HepG2 (cell line): ENCODE data around the gene AMPD2. TPM values are rescaled to one million over a fixed set of nuclear protein-coding genes. Genes with fewer than 3 reads are reported as not detected.

Experiments used
- ATAC-seq: fragments of 200-7000 bp; cut with Tn5 transposase; 3 replicates; pipeline ENCODE4 v1.9.1; 2020; ENCODE audit warnings: mild to moderate bottlenecking, moderate library complexity
- BruUV-seq: library from RNA; stranded (reverse); fragments of 400-500 nt; replicated peaks from 2 replicates; lab custom pipeline; 2021; lab: Mats Ljungman, UMichigan
- CTCF ChIA-PET: fragments of 300-600 bp; formaldehyde crosslinking; extraction: SDS; loops from one replicate; lab custom pipeline; 2021; ENCODE audit warnings: low total read pairs, inconsistent platforms, low intra/inter-chr PET ratio; lab: Yijun Ruan, JAX
- POLR2A ChIA-PET: fragments of 350-600 bp; sonication (Branson Sonifier 250); formaldehyde crosslinking; loops from one replicate; lab custom pipeline; 2020; ENCODE audit warnings: antibody characterized with exemption, inconsistent platforms; lab: Yijun Ruan, JAX
- DNase-seq: peaks from one replicate; pipeline ENCODE4 v3.0.0-alpha.2; 2015; ENCODE audit warnings: low spot score
- FAIRE-seq: peaks from 3 replicates; lab custom pipeline; 2011; peaks lifted over from hg19 to GRCh38; lab: Jason Lieb, UNC
- H2AFZ ChIP-seq: one replicate; pipeline ENCODE4 v1.6.1; 2011; ENCODE audit warnings: low read length, inconsistent platforms
- H3K27ac ChIP-seq: fragments of 300-600 bp; 3 replicates; pipeline ENCODE4 v1.8.0; 2011; ENCODE audit warnings: mixed run types, mild to moderate bottlenecking, mixed read lengths, low read length, inconsistent platforms; ENCODE audit not compliant: insufficient read depth; ENCODE audit errors: extremely low read length
- H3K27me3 ChIP-seq, 2 experiments: fragments of 200-600 bp in 1 of 2; 2 replicates in 1 of 2; 3 replicates in 1 of 2; pipeline versions ENCODE4 v1.6.0 to v1.8.0; 2011; ENCODE audit warnings: low read length in 2 of 2, mild to moderate bottlenecking in 2 of 2, moderate library complexity in 2 of 2, inconsistent platforms in 1 of 2; ENCODE audit not compliant: insufficient read depth in 2 of 2, control insufficient read depth in 1 of 2
- H3K36me3 ChIP-seq, 2 experiments: fragments of 200-600 bp in 1 of 2; replicated peaks in 1 of 2; 2 replicates in 1 of 2; 3 replicates in 1 of 2; pipeline versions ENCODE4 v1.5.1 to v1.8.0; 2011; ENCODE audit warnings: low read length in 2 of 2, inconsistent platforms in 1 of 2; ENCODE audit not compliant: insufficient read depth in 2 of 2, control insufficient read depth in 1 of 2
- H3K4me1 ChIP-seq: 2 replicates; pipeline ENCODE4 v1.5.1; 2012; ENCODE audit warnings: low read length, inconsistent platforms; ENCODE audit not compliant: insufficient read depth
- H3K4me2 ChIP-seq: 2 replicates; pipeline ENCODE4 v1.6.0; 2011; ENCODE audit warnings: low read depth, low read length, inconsistent platforms
- H3K4me3 ChIP-seq, 3 experiments: fragments of 200-600 bp in 1 of 3; sonication (generic), shearing (Covaris generic) in 1 of 3; replicated peaks in 1 of 3; 2 replicates each; pipeline ENCODE4 v1.5.1; 2011 to 2016; ENCODE audit warnings: low read length in 3 of 3, inconsistent platforms in 2 of 3, low read depth in 2 of 3, mild to moderate bottlenecking in 2 of 3, control low read depth in 1 of 3, mixed read lengths in 1 of 3; ENCODE audit not compliant: insufficient read depth in 1 of 3
- H3K79me2 ChIP-seq: one replicate; pipeline ENCODE4 v1.6.1; 2011; ENCODE audit warnings: low read length, inconsistent platforms; ENCODE audit not compliant: insufficient read depth
- H3K9ac ChIP-seq: 2 replicates; pipeline ENCODE4 v1.6.0; 2011; ENCODE audit warnings: mild to moderate bottlenecking, low read depth, low read length, inconsistent platforms; ENCODE audit not compliant: insufficient read depth
- H3K9me3 ChIP-seq: 2 replicates; pipeline ENCODE4 v1.5.1; 2012; ENCODE audit warnings: mild to moderate bottlenecking, low read length
- H4K20me1 ChIP-seq: 2 replicates; pipeline ENCODE4 v1.6.0; 2011; ENCODE audit warnings: inconsistent platforms, mild to moderate bottlenecking, low read length, moderate library complexity; ENCODE audit not compliant: insufficient read depth
- AHDC1 ChIP-seq: sonication (generic); formaldehyde crosslinking; IDR thresholded peaks from 2 replicates; pipeline ENCODE4 v1.5.1; 2020; ENCODE audit warnings: mild to moderate bottlenecking, missing genetic modification reagents, borderline replicate concordance
- CBX2 ChIP-seq, 2 experiments: fragments of 200-600 bp in 1 of 2; sonication (generic); formaldehyde crosslinking in 1 of 2; IDR thresholded peaks; 2 replicates each; pipeline versions ENCODE4 v1.7.0 to v1.8.1; 2018 to 2022; ENCODE audit warnings: low read depth in 2 of 2, low read length in 1 of 2, mild to moderate bottlenecking in 1 of 2, missing genetic modification reagents in 1 of 2
- KLF15 ChIP-seq: sonication (generic); formaldehyde crosslinking; IDR thresholded peaks from 2 replicates; pipeline ENCODE4 v1.8.1; 2023; ENCODE audit warnings: borderline replicate concordance, mild to moderate bottlenecking, inconsistent platforms, missing genetic modification reagents, mixed read lengths
- MTF2 ChIP-seq: sonication (generic); formaldehyde crosslinking; IDR thresholded peaks from 2 replicates; pipeline ENCODE4 v1.5.0; 2020; ENCODE audit warnings: missing genetic modification reagents, borderline replicate concordance
- PRDM10 ChIP-seq: sonication (generic); formaldehyde crosslinking; IDR thresholded peaks from 2 replicates; pipeline ENCODE4 v1.4.0; 2020; ENCODE audit warnings: low read depth, missing genetic modification reagents
- ZBTB39 ChIP-seq: sonication (generic); formaldehyde crosslinking; IDR thresholded peaks from 2 replicates; pipeline ENCODE4 v1.5.0; 2020; ENCODE audit warnings: missing genetic modification reagents
- ZFP37 ChIP-seq: sonication (generic); formaldehyde crosslinking; IDR thresholded peaks from 2 replicates; pipeline ENCODE4 v1.4.0; 2020; ENCODE audit warnings: missing genetic modification reagents, borderline replicate concordance
- ZNF263 ChIP-seq: sonication (generic); formaldehyde crosslinking; IDR thresholded peaks from 2 replicates; pipeline ENCODE4 v1.4.0; 2020; ENCODE audit warnings: missing genetic modification reagents
- ZNF816 ChIP-seq: sonication (generic); formaldehyde crosslinking; IDR thresholded peaks from 2 replicates; pipeline ENCODE4 v1.8.0; 2022; ENCODE audit warnings: missing genetic modification reagents, mild to moderate bottlenecking, borderline replicate concordance
- WGBS: methylation state at CpG from one replicate; pipeline ENCODE4 v1.1.6; 2017; ENCODE audit warnings: low lambda C conversion rate; 5-methylcytosine and 5-hydroxymethylcytosine counted together
- in situ Hi-C: cut with HindIII; loops from 2 replicates; pipeline ENCODE4 v1.10.0; 2017; ENCODE audit warnings: low pct_unique_long_range_greater_than_20kb; ENCODE audit not compliant: extremely low pct_ligation_motif_present
- intact Hi-C: fragments of 100-400 bp; cut with micrococcal nuclease; formaldehyde crosslinking; loops from one replicate; pipeline ENCODE4 v1.10.0; 2022; ENCODE audit not compliant: unreplicated experiment
- polyA plus RNA-seq, 8 experiments: library from polyadenylated mRNA; depleted of rRNA in 3 of 8; stranded (reverse) in 7 of 8; unstranded in 1 of 8; fragments of >200 nt; fragmentation: Illumina TruSeq in 4 of 8; extraction: Trizol in 4 of 8; gene quantifications; 2 replicates each; pipeline versions ENCODE4 v1.2.1 to v1.2.3, GENCODE V29; 2011 to 2016; ENCODE audit warnings: low read depth in 4 of 8, missing spikeins in 1 of 8, mixed read lengths in 1 of 8; ENCODE audit not compliant: insufficient read depth in 1 of 8
- total RNA-seq, 5 experiments: library from RNA; depleted of rRNA; stranded (reverse); fragments of >200 nt; fragmentation: Illumina TruSeq; extraction: Trizol; gene quantifications; 2 replicates each; pipeline ENCODE4 v1.2.3, GENCODE V29; 2016; ENCODE audit warnings: low read depth in 1 of 5

AMPD2 gene
- total and polyA plus RNA-seq, 2 of the 13 experiments (the other 11 are each of a cell fraction or from before 2014, with no cell fraction given): 62.3 to 82.0 TPM

GRCh38 chr1:109631513-109632505 is 12.2 kb downstream of the AMPD2 start:
- Histone ChIP-seq H3K27ac (no peak overlapping the region), H3K27me3 (no peaks in the 10 kb centered on the region), H3K79me2 (no peaks in the 10 kb centered on the region), H3K4me3 (no peak overlapping the region), H4K20me1 (no peaks in the 10 kb centered on the region), H3K9me3 (no peaks in the 10 kb centered on the region), H2AFZ (no peak overlapping the region), H3K36me3 (peaks cover 36 to 47% of the 10 kb centered on the region in 2 experiments), H3K9ac (no peak overlapping the region), H3K4me1 (peaks cover 23% of the 10 kb centered on the region), H3K4me2 (no peak overlapping the region)
- BruUV-seq: no TSS peak
- intact Hi-C loops (no loop called here), in situ Hi-C loops (no loop called here)
- no peak for ATAC-seq
- no peak for FAIRE-seq
- DNase-seq: no peak
- ChIA-PET CTCF (no interaction called here), POLR2A (interaction anchor here (1.3 to 2.7 kb wide), 2 partner anchors 12 to 86 kb away, joined by 5 to 11 read pairs; partner anchors contain the start of genes AMPD2 and GNAT2)
- 92% methylated on average over 11 of the region's 16 CpGs for WGBS
- TF ChIP-seq ZNF816 (CRISPR knock-in tag) (no peak), ZNF263 (CRISPR knock-in tag) (no peak), ZBTB39 (CRISPR knock-in tag) (no peak), ZFP37 (CRISPR knock-in tag) (no peak), KLF15 (CRISPR knock-in tag) (no peak), PRDM10 (no peak), AHDC1 (CRISPR knock-in tag) (no peak), CBX2 (IDR thresholded peaks at IDR 0.05; ENCODE audit: low read depth, low read length) (no peak), CBX2 (CRISPR knock-in tag; IDR thresholded peaks at IDR 0.05; ENCODE audit: low read depth) (no peak), MTF2 (CRISPR knock-in tag) (no peak)
